Measurements from ENCODE around the gene STX1B.

The STX1B gene

GRCh38 chr16:30996324-30996984 is 14.0 kb downstream of the STX1B start:
- DNase-seq (ENCODE audit: low read depth): no peak

GRCh38 chr16:30995927-30996323 is 14.5 kb downstream of the STX1B start:
- DNase-seq (ENCODE audit: low read depth): no peak

- no peak for DNase-seq (ENCODE audit: low read depth)
Measured at GRCh38 chr16:30992931-30993816, 17.3 kb downstream of the STX1B start.

GRCh38 chr16:30992276-30992780 is 18.1 kb downstream of the STX1B start:
- DNase-seq (ENCODE audit: low read depth): no peak

- DNase-seq (ENCODE audit: low read depth): no peak
Measured at GRCh38 chr16:30991052-30991451, 19.4 kb downstream of the STX1B start.

GRCh38 chr16:30990105-30990504 is 20.3 kb downstream of the STX1B start:
- DNase-seq (ENCODE audit: low read depth): no peak

- DNase-seq (ENCODE audit: low read depth): no peak
Measured at GRCh38 chr16:30989469-30990047, 20.9 kb downstream of the STX1B start.

- DNase-seq (ENCODE audit: low read depth): no peak
Measured at GRCh38 chr16:30987581-30988190, 22.8 kb downstream of the STX1B start.

GRCh38 chr16:30986129-30986991 is 24.1 kb downstream of the STX1B start:
- DNase-seq (ENCODE audit: low read depth): no peak

- DNase-seq (ENCODE audit: low read depth): no peak
Measured at GRCh38 chr16:30985401-30986128, 24.9 kb downstream of the STX1B start.

GRCh38 chr16:30984669-30985400 is 25.6 kb downstream of the STX1B start, which contains the start of gene HSD3B7:
Gene HSD3B7 (plus strand): TSS chr16:30985207. CDS start chr16:30985659, 452 bp downstream.
- DNase-seq (ENCODE audit: low read depth): peak; percentile 63

GRCh38 chr16:30983898-30984610 is 26.4 kb downstream of the STX1B start:
- DNase-seq (ENCODE audit: low read depth): no peak

GRCh38 chr16:30983289-30983889 is 27.0 kb downstream of the STX1B start:
- no peak for DNase-seq (ENCODE audit: low read depth)

- no peak for DNase-seq (ENCODE audit: low read depth)
Measured at GRCh38 chr16:30982548-30983288, 27.7 kb downstream of the STX1B start.

- DNase-seq (ENCODE audit: low read depth): no peak
Measured at GRCh38 chr16:30980959-30981358, 29.5 kb downstream of the STX1B start.

- no peak for DNase-seq (ENCODE audit: low read depth)
Measured at GRCh38 chr16:30980434-30980833, 30.0 kb downstream of the STX1B start.

GRCh38 chr16:30980023-30980371 is 30.4 kb downstream of the STX1B start:
- no peak for DNase-seq (ENCODE audit: low read depth)
